Duodenal mucosa (tissue), 2 donors: ENCODE results near the gene TLE2.
"Not testable (repeated sequence)": the region's sequence is repeated elsewhere in the genome, so short reads cannot be mapped to it uniquely, and the experiment has no call there.

Experiments used
- H3K27ac ChIP-seq: one replicate; pipeline ENCODE4 v1.7.0; 2013; ENCODE audit warnings: low read depth, low read length
- H3K27me3 ChIP-seq, 2 donors: one replicate each; pipeline ENCODE4 v1.7.0; 2013; ENCODE audit warnings: low read length in 2 of 2, control low read depth in 1 of 2; ENCODE audit not compliant: insufficient read depth in 2 of 2, control insufficient read depth in 1 of 2
- H3K36me3 ChIP-seq, 2 donors: one replicate each; pipeline ENCODE4 v1.7.0; 2013; ENCODE audit warnings: low read length in 2 of 2, control low read depth in 1 of 2; ENCODE audit not compliant: insufficient read depth in 2 of 2, control insufficient read depth in 1 of 2
- H3K4me1 ChIP-seq, 2 donors: one replicate each; pipeline ENCODE4 v1.7.0; 2013; ENCODE audit warnings: low read length in 2 of 2, control low read depth in 1 of 2; ENCODE audit not compliant: insufficient read depth in 2 of 2, control insufficient read depth in 1 of 2
- H3K4me3 ChIP-seq, 2 donors: one replicate each; pipeline ENCODE4 v1.7.0; 2013; ENCODE audit warnings: low read length in 2 of 2, low read depth in 1 of 2
- H3K9ac ChIP-seq, 2 donors: one replicate each; pipeline ENCODE4 v1.7.0; 2013; ENCODE audit warnings: low read length in 2 of 2, low read depth in 1 of 2
- H3K9me3 ChIP-seq, 2 donors: one replicate each; pipeline ENCODE4 v1.7.0; 2013; ENCODE audit warnings: low read length in 2 of 2, control low read depth in 1 of 2; ENCODE audit not compliant: control insufficient read depth in 1 of 2

TLE2 gene

GRCh38 chr19:3003046-3003445 lies 26.0 kb downstream of the TLE2 start:
- Histone ChIP-seq H3K9ac (no peak overlapping the region), H3K27ac (no peak overlapping the region), H3K36me3 (peaks cover 5 to 6% of the 10 kb centered on the region in 2 donors), H3K4me3 (no peak overlapping the region), H3K4me1 (no peaks in the 10 kb centered on the region), H3K27me3 (no peaks in the 10 kb centered on the region), H3K9me3 (no peaks in the 10 kb centered on the region)

GRCh38 chr19:3001235-3001800 lies 27.8 kb downstream of the TLE2 start:
- no peaks in the 10 kb centered on the region for H3K9me3 ChIP-seq
- H3K4me1 ChIP-seq, result no peaks in the 10 kb centered on the region
- no peak overlapping the region for H3K4me3 ChIP-seq
- H3K27ac ChIP-seq, result no peak overlapping the region
- H3K27me3 ChIP-seq, result no peaks in the 10 kb centered on the region
- H3K9ac ChIP-seq, result no peak overlapping the region
- peaks cover 5 to 11% of the 10 kb centered on the region in 2 donors for H3K36me3 ChIP-seq

DNA sequence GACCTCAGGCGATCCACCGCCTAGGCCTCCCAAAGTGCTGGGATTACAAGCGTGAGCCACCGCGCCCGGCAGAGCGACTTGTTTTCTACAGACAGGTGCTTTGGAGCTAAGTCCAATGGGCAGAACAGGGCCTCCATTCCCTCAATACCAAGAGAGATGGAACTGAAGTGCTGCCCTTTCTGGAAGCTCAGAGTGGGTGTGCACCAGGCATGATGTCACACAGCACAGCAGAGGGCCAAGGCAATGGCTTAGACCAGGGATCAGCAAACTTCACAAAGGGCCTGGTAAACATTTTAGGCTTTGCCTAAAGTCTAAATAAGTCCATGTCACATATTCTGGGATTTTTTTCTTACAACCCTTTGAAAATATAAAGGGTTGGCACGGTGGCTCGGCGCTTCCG lies 30.4 kb downstream of the TLE2 start:
- Histone ChIP-seq H3K27ac (no peak overlapping the region), H3K4me1 (no peaks in the 10 kb centered on the region), H3K9me3 (no peaks in the 10 kb centered on the region), H3K36me3 (peaks cover 0 to 5% of the 10 kb centered on the region in 2 donors), H3K9ac (no peak overlapping the region), H3K27me3 (no peaks in the 10 kb centered on the region), H3K4me3 (no peak overlapping the region)

- Histone ChIP-seq H3K27me3 (no peaks in the 10 kb centered on the region), H3K4me1 (no peaks in the 10 kb centered on the region), H3K36me3 (peaks cover 0 to 5% of the 10 kb centered on the region in 2 donors), H3K9ac (no peak overlapping the region), H3K4me3 (no peak overlapping the region), H3K9me3 (no peaks in the 10 kb centered on the region), H3K27ac (no peak overlapping the region)
These were observed 31.4 kb downstream of the TLE2 start for GRCh38 chr19:2997720-2998119.

DNA sequence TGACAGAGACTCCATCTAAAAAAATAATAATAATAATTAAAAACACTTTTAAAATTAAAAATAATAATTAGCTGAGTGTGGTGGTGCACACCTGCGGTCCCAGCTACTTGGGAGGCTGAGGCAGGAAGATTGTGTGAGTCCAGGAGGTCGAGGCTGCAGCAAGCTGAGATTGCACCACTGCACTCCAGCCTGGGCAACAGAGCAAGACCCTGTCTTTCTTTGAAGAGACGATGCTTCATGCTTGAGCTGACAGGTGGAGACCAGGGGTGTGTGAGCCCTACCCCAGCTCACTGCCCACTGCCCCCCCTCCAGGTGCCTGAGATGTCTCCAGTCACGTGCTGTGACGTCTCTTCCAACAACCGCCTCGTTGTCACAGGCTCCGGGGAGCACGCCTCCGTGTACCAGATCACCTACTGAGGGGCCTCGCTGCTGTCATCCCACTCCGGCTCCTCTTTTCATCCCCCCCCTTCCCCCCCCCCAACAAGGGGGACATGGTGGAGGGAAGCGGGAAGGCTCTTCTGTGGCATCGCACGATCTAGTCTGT lies 34.4 kb downstream of the TLE2 start:
- no peaks in the 10 kb centered on the region for H3K4me1 ChIP-seq
- no peak overlapping the region for H3K4me3 ChIP-seq
- H3K27me3 ChIP-seq, result no peaks in the 10 kb centered on the region
- peaks cover 0 to 5% of the 10 kb centered on the region in 2 donors for H3K36me3 ChIP-seq
- no peak overlapping the region for H3K27ac ChIP-seq
- no peak overlapping the region for H3K9ac ChIP-seq
- H3K9me3 ChIP-seq, result no peaks in the 10 kb centered on the region

DNA sequence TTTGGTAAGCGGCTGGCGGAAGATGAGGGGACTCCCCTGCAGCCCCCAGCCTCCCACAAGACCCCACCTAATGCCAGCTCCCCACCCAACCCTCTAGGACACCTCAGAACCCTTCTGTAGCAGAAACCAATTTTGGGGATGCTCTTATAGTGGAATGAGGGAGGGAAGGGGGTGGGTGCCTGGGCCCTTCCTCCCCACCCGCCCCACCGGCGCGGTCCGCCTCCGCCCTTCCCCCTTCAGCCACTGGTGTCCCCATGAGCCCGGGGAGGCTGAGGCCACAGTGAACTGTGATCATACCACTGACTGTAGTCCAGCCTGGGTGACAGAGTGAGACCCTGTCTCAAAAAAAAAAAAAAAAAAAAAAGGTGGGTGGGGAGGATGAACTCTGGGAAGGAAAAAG lies 35.5 kb downstream of the TLE2 start:
- no peak overlapping the region for H3K4me3 ChIP-seq
- no peaks in the 10 kb centered on the region for H3K4me1 ChIP-seq
- H3K27me3 ChIP-seq, result no peaks in the 10 kb centered on the region
- no peaks in the 10 kb centered on the region for H3K9me3 ChIP-seq
- H3K27ac ChIP-seq, result no peak overlapping the region
- peaks cover 0 to 5% of the 10 kb centered on the region in 2 donors for H3K36me3 ChIP-seq
- H3K9ac ChIP-seq, result no peak overlapping the region

GRCh38 chr19:2992958-2993357 lies 36.1 kb downstream of the TLE2 start:
- H3K4me1 ChIP-seq, result no peaks in the 10 kb centered on the region
- H3K9me3 ChIP-seq, result no peaks in the 10 kb centered on the region
- peaks cover 0 to 5% of the 10 kb centered on the region in 2 donors for H3K36me3 ChIP-seq
- no peaks in the 10 kb centered on the region for H3K27me3 ChIP-seq
- H3K9ac ChIP-seq, result no peak overlapping the region
- H3K4me3 ChIP-seq, result no peak overlapping the region
- no peak overlapping the region for H3K27ac ChIP-seq

DNA sequence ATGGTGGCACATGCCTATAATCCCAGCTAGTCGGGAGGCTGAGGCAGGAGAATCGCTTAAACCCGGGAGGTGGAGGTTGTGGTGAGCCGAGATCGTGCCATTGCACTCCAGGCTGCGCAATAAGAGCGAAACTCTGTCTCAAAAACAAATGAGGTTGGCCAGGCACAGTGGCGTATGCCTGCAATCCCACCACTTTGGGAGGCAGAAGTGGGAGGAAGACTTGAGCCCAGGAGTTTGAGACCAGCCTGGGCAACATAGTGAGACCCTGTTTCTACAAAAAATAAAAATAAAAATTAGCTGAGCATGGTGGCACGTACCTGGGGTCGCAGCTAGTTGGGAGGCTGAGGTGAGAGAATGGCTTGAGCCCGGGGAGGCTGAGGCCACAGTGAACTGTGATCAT lies 36.7 kb downstream of the TLE2 start:
- H3K4me3 ChIP-seq, H3K27ac ChIP-seq, H3K36me3 ChIP-seq, H3K9ac ChIP-seq, H3K4me1 ChIP-seq, H3K9me3 ChIP-seq, H3K27me3 ChIP-seq: not testable (repeated sequence)

DNA sequence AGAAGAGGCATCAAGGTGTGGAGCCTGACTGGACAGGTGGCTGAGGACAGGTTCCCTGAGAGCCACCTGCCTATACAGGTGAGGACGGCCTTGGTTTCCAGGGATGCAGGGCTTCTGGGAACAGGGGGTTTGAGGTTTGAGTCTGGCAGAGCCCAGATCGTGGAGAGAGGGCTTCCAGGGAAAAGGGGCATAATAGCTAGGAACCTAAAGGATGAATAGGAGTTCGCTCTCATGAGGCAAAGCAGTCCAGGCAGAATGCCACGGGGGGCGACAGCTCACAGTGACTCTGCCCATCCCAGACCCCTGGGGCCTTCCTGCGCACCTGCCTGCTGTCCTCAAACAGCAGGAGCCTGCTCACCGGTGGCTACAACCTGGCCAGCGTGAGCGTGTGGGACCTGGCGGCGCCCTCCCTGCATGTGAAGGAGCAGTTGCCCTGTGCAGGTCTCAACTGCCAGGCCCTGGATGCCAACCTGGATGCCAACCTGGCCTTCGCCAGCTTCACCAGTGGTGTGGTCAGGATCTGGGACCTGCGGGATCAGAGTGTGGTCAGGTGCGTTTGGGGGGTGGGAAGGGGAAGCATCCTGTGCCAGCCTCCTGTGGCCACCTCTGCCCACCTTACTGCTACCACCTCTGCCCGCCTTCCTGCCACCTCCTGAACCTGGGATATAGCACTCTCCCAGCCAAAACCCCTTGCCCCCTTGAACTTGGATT lies 39.7 kb downstream of the TLE2 start:
- Histone ChIP-seq H3K27me3 (no peaks in the 10 kb centered on the region), H3K9me3 (no peaks in the 10 kb centered on the region), H3K9ac (no peak overlapping the region), H3K36me3 (no peaks in the 10 kb centered on the region), H3K4me1 (no peaks in the 10 kb centered on the region), H3K4me3 (no peak overlapping the region), H3K27ac (no peak overlapping the region)

DNA sequence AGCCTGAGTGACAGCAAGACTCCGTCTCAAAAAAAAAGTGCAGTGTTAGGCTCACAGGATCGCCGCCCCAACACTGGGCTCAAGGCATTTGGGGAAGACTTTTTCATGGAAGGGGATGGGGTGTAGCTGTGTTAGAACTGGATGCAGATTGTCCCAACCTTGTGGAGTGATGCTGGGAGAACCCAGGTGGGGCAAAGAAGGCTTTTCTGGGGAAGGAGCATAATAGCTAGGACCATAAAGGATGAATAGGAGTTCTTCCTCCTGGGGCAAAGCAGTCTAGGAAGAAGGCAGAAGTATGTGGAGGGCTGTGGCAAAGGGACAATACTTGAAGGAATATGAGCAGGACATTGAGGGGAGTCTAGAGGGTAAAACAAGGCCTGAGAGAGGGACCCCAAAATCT lies 40.5 kb downstream of the TLE2 start:
- Histone ChIP-seq H3K9me3 (no peaks in the 10 kb centered on the region), H3K9ac (no peak overlapping the region), H3K27me3 (peaks cover 3 to 4% of the 10 kb centered on the region in 2 donors), H3K4me3 (no peak overlapping the region), H3K4me1 (peaks cover 2 to 8% of the 10 kb centered on the region in 2 donors), H3K36me3 (no peaks in the 10 kb centered on the region), H3K27ac (no peak overlapping the region)
